Fibroblast of lung (primary cell): ENCODE measurements around the gene CCL26.

ENCODE experiments used
- CTCF ChIP-seq, 2 donors: IDR thresholded peaks in 1 of 2; conservative IDR thresholded peaks in 1 of 2; 1 replicate in 1 of 2; 2 replicates in 1 of 2; pipeline ENCODE4 v1.5.1; 2011 to 2012; ENCODE audit warnings: low read length in 2 of 2, control low read depth in 1 of 2, inconsistent platforms in 1 of 2, low read depth in 1 of 2, mild to moderate bottlenecking in 1 of 2
- EZH2 ChIP-seq: IDR thresholded peaks from 2 replicates; pipeline ENCODE4 v1.5.1; 2012; ENCODE audit warnings: low read length, control low read depth, mild to moderate bottlenecking; ENCODE audit errors: missing control alignments

- TF ChIP-seq CTCF (conservative IDR thresholded peaks at IDR 0.05 in 1 of 2, IDR thresholded peaks at IDR 0.05 in 1 of 2; ENCODE audit: low read depth in 1 of 2, low read length in 2 of 2) (no peak), EZH2 (no peak)
These were observed 32.0 kb downstream of the CCL26 start for GRCh38 chr7:75739796-75740672.
